T-cell (primary cell): ENCODE data around the gene ENTPD6. TPM values are rescaled to one million over a fixed set of nuclear protein-coding genes. Genes with fewer than 3 reads are reported as not detected.

Experiments used
- ATAC-seq, 4 experiments: fragments of 200-7000 bp in 3 of 4; fragments of 150-1000 bp in 1 of 4; cut with Tn5 transposase; replicated peaks in 1 of 4; 1 replicate in 3 of 4; 2 replicates in 1 of 4; pipeline ENCODE4 v1.10.0; 2021; ENCODE audit warnings: moderate library complexity in 3 of 4, mild to moderate bottlenecking in 2 of 4, moderate number of reproducible peaks in 1 of 4
- CTCF ChIA-PET, 2 donors: fragments of 300-600 bp; sonication (Branson Sonifier 250); formaldehyde crosslinking; loops; one replicate each; lab custom pipeline; 2022; ENCODE audit warnings: antibody characterized with exemption in 2 of 2; lab: Charles Lee
- POLR2A ChIA-PET, 2 donors: fragments of 300-600 bp; sonication (Branson Sonifier 250); formaldehyde crosslinking; loops; one replicate each; lab custom pipeline; 2022; ENCODE audit warnings: antibody characterized with exemption in 2 of 2; lab: Charles Lee
- DNase-seq, 35 experiments: peaks; one replicate each; pipeline versions ENCODE4 v3.0.0 to v3.0.0-alpha.2; 2013 to 2023
- H3K27ac ChIP-seq: one replicate; pipeline ENCODE4 v1.5.1; 2013; ENCODE audit warnings: low read length
- H3K27me3 ChIP-seq, 2 experiments: replicated peaks in 1 of 2; 1 replicate in 1 of 2; 2 replicates in 1 of 2; pipeline versions ENCODE4 v1.6.1 to v1.7.0; 2013; ENCODE audit warnings: low read length in 1 of 2, mixed read lengths in 1 of 2; ENCODE audit not compliant: control insufficient read depth in 2 of 2, insufficient read depth in 2 of 2; ENCODE audit errors: extremely low read depth in 1 of 2
- H3K36me3 ChIP-seq, 2 donors: 1 replicate in 1 of 2; 2 replicates in 1 of 2; pipeline versions ENCODE4 v1.6.1 to v1.7.0; 2013; ENCODE audit warnings: low read length in 1 of 2; ENCODE audit not compliant: control insufficient read depth in 2 of 2, insufficient read depth in 1 of 2; ENCODE audit errors: extremely low read depth in 1 of 2
- H3K4me1 ChIP-seq, 2 experiments: 1 replicate in 1 of 2; 2 replicates in 1 of 2; pipeline versions ENCODE4 v1.6.1 to v1.7.0; 2013; ENCODE audit warnings: low read length in 2 of 2, mixed read lengths in 1 of 2; ENCODE audit not compliant: insufficient read depth in 2 of 2, control insufficient read depth in 1 of 2; ENCODE audit errors: extremely low read depth in 1 of 2
- H3K4me3 ChIP-seq, 2 donors: 1 replicate in 1 of 2; 2 replicates in 1 of 2; pipeline versions ENCODE4 v1.5.1 to v1.7.0; 2013; ENCODE audit warnings: mild to moderate bottlenecking in 2 of 2, low read length in 1 of 2, moderate library complexity in 1 of 2; ENCODE audit not compliant: control insufficient read depth in 1 of 2; ENCODE audit errors: extremely low read depth in 1 of 2
- H3K9me3 ChIP-seq: 2 replicates; pipeline ENCODE4 v1.7.0; 2013
- H3K27ac Mint-ChIP-seq, 2 donors: one replicate each; pipeline ENCODE4 v1.8.0; 2020 to 2021; ENCODE audit warnings: mild to moderate bottlenecking in 2 of 2, mixed read lengths in 2 of 2
- H3K27me3 Mint-ChIP-seq, 2 donors: one replicate each; pipeline ENCODE4 v1.8.0; 2021 to 2022; ENCODE audit warnings: mixed read lengths in 2 of 2
- H3K36me3 Mint-ChIP-seq: one replicate; pipeline ENCODE4 v1.8.0; 2021; ENCODE audit warnings: mixed read lengths
- H3K4me1 Mint-ChIP-seq, 3 donors: one replicate each; pipeline ENCODE4 v1.8.0; 2020 to 2022; ENCODE audit warnings: mixed read lengths in 3 of 3, mild to moderate bottlenecking in 1 of 3
- H3K4me3 Mint-ChIP-seq, 3 donors: one replicate each; pipeline ENCODE4 v1.8.0; 2020 to 2022; ENCODE audit warnings: mild to moderate bottlenecking in 3 of 3, mixed read lengths in 3 of 3, moderate library complexity in 3 of 3
- H3K9me3 Mint-ChIP-seq, 3 donors: one replicate each; pipeline ENCODE4 v1.8.0; 2020 to 2022; ENCODE audit warnings: mixed read lengths in 3 of 3
- WGBS: methylation state at CpG from one replicate; pipeline ENCODE4 v1.1.5; 2013; ENCODE audit warnings: missing lambda C conversion rate; ENCODE audit not compliant: insufficient coverage; 5-methylcytosine and 5-hydroxymethylcytosine counted together
- total RNA-seq, 35 experiments: library from RNA in 6 of 35; stranded (reverse) in 6 of 35; fragments of 120-200 nt in 1 of 35; gene quantifications; one replicate each; pipeline versions ENCODE4 v1.2.1 to v1.2.4 and lab custom pipeline; 2013 to 2026

Gene ENTPD6
- total RNA-seq, 5 donors from 2014 or later (not counting 1 experiment from before 2014, with no cell fraction given) = 80.5 to 102 (median 90.9) TPM

DNA sequence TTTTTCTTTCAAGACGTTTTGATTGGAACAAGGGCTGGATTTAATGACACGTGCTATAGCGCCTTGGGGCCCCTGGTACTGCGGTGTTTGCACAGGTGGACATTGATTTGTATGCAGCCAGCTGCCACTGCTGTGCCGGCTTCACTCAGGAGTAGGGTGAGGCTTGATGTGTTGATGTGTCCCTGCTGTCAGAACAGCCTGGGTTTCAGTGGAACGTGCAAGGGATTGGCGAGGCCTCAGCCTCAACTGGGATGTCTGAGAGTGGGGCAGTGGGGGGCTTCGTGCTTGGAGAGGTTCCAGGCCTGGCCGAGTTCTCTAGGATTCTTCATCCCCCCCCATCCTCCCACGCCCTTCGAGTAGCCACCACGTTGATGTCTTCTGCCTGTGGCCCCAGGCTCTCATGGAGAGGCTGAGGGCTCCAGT is 75.3 kb downstream of the ENTPD6 start:
- no peaks in the 10 kb centered on the region for H3K9me3 ChIP-seq
- H3K27ac ChIP-seq = no peak overlapping the region
- Mint-ChIP-seq H3K9me3 (no peaks in the 10 kb centered on the region), H3K4me1 (peaks cover 0 to 10% (median 6%) of the 10 kb centered on the region in 3 donors), H3K27ac (no peak overlapping the region), H3K36me3 (peaks cover 50% of the 10 kb centered on the region), H3K4me3 (no peak overlapping the region), H3K27me3 (no peaks in the 10 kb centered on the region)
- no peak for ATAC-seq
- 90% methylated on average over 5 of the region's 12 CpGs for WGBS
- ChIA-PET CTCF (no interaction called here), POLR2A (no interaction called here)
- H3K4me3 ChIP-seq = no peak overlapping the region
- peaks cover 17 to 60% of the 10 kb centered on the region in 2 donors for H3K36me3 ChIP-seq
- no peaks in the 10 kb centered on the region for H3K27me3 ChIP-seq
- peaks cover 0 to 6% of the 10 kb centered on the region in 2 experiments for H3K4me1 ChIP-seq
- DNase-seq = peak in 3 of 35 experiments; percentile 0 to 17 (median 3)

DNA sequence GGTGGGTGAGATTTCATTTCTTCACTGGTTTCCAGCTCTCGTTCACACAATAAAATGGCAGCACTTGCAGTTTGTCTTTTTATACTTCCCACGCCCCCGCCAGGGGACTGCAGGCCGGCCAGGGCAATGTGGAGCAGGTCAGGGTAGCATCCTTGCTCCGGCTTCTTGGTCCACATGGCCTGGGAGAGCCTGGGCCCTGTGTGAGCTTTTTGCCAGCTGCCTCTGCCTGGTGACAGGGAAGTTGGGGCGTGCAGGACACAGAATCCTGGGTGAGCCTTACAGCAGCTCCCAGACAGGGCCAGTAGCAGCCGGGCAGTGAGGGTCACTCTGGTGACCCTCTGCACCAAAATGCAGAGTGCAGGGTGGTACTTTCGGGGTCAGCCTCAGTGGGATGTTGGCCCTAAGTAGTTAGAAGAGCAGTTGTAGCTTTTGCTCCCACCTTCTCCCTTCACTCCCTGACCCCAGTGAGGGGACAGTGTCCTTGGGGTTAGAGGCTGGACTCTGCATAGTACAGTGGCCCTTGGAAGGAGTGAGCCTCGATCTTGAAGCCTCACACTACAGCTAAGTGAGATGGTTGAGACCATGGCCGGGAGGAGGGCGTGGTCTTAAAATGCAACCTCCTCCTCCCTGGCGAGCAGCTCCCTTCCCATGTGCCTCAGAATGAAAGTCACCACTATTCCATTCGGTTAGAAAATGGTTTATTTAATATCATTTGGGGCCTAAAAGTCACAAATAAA is 76.1 kb downstream of the ENTPD6 start:
- no peaks in the 10 kb centered on the region for H3K9me3 ChIP-seq
- Mint-ChIP-seq H3K9me3 (no peaks in the 10 kb centered on the region), H3K27me3 (no peaks in the 10 kb centered on the region), H3K4me1 (peaks cover 0 to 8% (median 4%) of the 10 kb centered on the region in 3 donors), H3K36me3 (peaks cover 50% of the 10 kb centered on the region), H3K4me3 (no peak overlapping the region), H3K27ac (no peak overlapping the region)
- CTCF ChIA-PET = no interaction called here
- 97% methylated on average over 7 of the region's 13 CpGs for WGBS
- no peak overlapping the region for H3K4me3 ChIP-seq
- POLR2A ChIA-PET = no interaction called here
- DNase-seq (peak in 1 of 35 experiments; percentile 18), ATAC-seq (no peak)
- peaks cover 17 to 63% of the 10 kb centered on the region in 2 donors for H3K36me3 ChIP-seq
- H3K4me1 ChIP-seq = peaks cover 0 to 3% of the 10 kb centered on the region in 2 experiments
- H3K27me3 ChIP-seq = no peaks in the 10 kb centered on the region
- no peak overlapping the region for H3K27ac ChIP-seq

DNA sequence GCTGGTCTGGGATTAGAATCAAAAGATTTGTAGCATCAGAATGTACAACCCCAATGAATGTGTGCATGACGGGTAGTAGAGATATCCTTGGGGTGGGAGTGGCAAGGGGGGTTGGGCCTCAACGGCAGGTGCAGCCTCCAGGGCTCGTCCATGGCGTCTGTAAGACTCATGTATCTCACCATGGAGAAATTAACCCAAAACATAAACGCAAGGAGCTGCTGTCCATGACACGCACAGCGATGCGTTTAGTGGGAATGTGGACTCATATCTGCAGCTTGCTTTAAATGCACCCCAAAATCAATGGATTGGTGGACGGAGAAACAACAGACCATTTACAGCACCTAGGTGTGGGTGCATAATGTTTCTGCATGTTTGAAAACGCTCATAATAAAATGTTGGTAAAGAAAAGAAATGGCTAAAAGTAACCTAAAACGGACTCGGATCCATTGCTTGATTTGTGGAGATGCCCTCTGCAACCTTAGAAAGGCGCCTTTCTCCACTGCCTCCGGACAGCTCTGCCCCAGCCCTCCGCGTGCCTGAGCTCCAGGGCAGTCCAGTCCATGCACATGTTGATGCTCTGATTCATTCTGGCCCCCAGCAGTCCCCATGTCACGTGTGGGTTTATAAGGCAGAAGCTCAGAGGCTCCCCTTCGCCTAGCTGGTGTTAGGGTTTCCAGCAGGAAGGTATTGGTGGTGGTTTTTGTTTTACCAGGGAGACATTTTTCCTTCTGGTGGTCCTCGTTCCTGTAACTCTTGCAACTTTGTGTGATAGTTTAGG is 76.9 kb downstream of the ENTPD6 start:
- peaks cover 19 to 71% of the 10 kb centered on the region in 2 donors for H3K36me3 ChIP-seq
- no peak overlapping the region for H3K27ac ChIP-seq
- H3K4me1 Mint-ChIP-seq = peaks cover 0 to 3% (median 0%) of the 10 kb centered on the region in 3 donors
- H3K9me3 Mint-ChIP-seq = no peaks in the 10 kb centered on the region
- WGBS = 95% methylated on average over 7 of the region's 19 CpGs
- no peak for ATAC-seq
- POLR2A ChIA-PET = no interaction called here
- CTCF ChIA-PET = interaction anchor here in 1 of 2 donors (0.6 kb wide), 1 partner anchor 16 kb away, joined by 3 read pairs; no protein-coding TSS in a partner anchor
- no peak overlapping the region for H3K4me3 Mint-ChIP-seq
- H3K4me1 ChIP-seq = peaks cover 0 to 2% of the 10 kb centered on the region in 2 experiments
- no peak overlapping the region for H3K4me3 ChIP-seq
- H3K36me3 Mint-ChIP-seq = peaks cover 45% of the 10 kb centered on the region
- no peaks in the 10 kb centered on the region for H3K9me3 ChIP-seq
- peak in 3 of 35 experiments; percentile 1 to 12 (median 9) for DNase-seq
- H3K27me3 ChIP-seq = no peaks in the 10 kb centered on the region
- no peak overlapping the region for H3K27ac Mint-ChIP-seq
- no peaks in the 10 kb centered on the region for H3K27me3 Mint-ChIP-seq

DNA sequence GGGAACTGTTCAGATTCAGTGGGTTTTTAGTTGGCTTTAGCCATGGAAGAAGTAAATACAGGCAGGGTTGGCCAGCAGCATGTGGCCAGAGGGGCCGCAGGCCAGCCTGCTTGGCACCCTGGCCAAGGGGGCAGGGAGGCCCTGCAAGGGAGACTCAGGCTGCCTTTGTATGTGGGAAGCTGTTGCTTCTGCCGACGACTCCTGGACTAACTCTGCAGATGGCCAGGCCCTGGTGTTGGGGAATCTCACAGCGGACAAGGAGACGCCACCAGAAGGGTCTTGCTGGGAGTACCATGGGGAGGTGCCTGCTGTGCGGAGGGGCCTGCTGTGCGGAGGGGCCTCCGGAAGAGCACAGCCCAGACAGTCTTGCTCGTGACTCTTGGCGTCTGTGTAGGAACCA is 77.5 kb downstream of the ENTPD6 start:
- H3K4me1 Mint-ChIP-seq = no peaks in the 10 kb centered on the region
- CTCF ChIA-PET = no interaction called here
- Histone ChIP-seq H3K36me3 (peaks cover 22 to 77% of the 10 kb centered on the region in 2 donors), H3K9me3 (no peaks in the 10 kb centered on the region), H3K4me3 (no peak overlapping the region), H3K4me1 (no peaks in the 10 kb centered on the region), H3K27me3 (no peaks in the 10 kb centered on the region), H3K27ac (no peak overlapping the region)
- POLR2A ChIA-PET = no interaction called here
- DNase-seq (peak in 3 of 35 experiments; percentile 0 to 15 (median 10)), ATAC-seq (no peak)
- no peak overlapping the region for H3K4me3 Mint-ChIP-seq
- H3K9me3 Mint-ChIP-seq = no peaks in the 10 kb centered on the region
- peaks cover 45% of the 10 kb centered on the region for H3K36me3 Mint-ChIP-seq
- no peaks in the 10 kb centered on the region for H3K27me3 Mint-ChIP-seq
- WGBS = 96% methylated on average over 7 of the region's 10 CpGs
- no peak overlapping the region for H3K27ac Mint-ChIP-seq

DNA sequence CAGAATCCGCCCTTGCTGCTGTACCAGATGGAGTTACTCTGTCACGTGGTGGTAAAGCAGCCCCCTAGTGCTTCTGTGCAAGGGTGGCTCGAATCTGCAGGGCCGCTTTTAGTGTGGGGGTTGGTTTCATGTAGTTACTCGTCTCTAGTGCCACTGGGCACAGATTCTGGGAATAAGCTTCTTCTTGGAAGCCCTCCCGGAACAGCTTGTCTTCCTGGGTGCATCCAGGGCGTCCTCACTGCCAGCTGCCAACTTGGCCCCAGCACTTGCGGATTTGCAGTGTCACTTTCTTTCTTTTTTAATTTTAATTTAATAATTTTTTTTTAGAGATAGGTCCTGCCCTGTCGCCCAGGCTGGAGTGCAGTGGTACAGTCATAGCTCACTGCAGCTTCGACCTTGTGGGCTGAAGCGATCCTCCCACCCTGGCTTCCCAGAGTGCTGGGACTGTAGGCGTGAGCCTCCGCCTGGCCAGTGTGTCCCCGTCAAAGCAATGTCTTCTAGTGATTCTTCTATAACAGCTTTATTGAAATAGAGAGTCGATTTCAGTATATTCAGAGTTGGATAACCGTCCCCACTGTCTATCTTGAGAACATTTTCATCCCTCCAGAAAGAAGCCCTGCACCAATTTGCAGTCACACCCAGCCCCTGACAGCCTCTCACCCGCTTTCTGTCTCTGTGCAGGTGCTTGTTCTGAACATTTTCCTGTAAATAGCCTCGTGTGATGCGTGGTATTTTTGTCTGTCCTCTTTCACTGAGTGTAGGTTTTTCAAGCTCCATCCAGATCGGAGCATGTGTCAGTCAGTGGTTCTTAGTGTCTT is 78.2 kb downstream of the ENTPD6 start:
- no peaks in the 10 kb centered on the region for H3K4me1 Mint-ChIP-seq
- CTCF ChIA-PET = no interaction called here
- WGBS = 99% methylated on average over 9 of the region's 20 CpGs
- no peaks in the 10 kb centered on the region for H3K27me3 Mint-ChIP-seq
- H3K4me3 Mint-ChIP-seq = no peak overlapping the region
- no peaks in the 10 kb centered on the region for H3K4me1 ChIP-seq
- no peak overlapping the region for H3K27ac Mint-ChIP-seq
- H3K9me3 Mint-ChIP-seq = no peaks in the 10 kb centered on the region
- POLR2A ChIA-PET = no interaction called here
- H3K4me3 ChIP-seq = no peak overlapping the region
- no peaks in the 10 kb centered on the region for H3K9me3 ChIP-seq
- peak in 2 of 35 experiments; percentile 11 to 22 for DNase-seq
- H3K27ac ChIP-seq = no peak overlapping the region
- peaks cover 42% of the 10 kb centered on the region for H3K36me3 Mint-ChIP-seq
- H3K27me3 ChIP-seq = no peaks in the 10 kb centered on the region
- peaks cover 23 to 83% of the 10 kb centered on the region in 2 donors for H3K36me3 ChIP-seq
- no peak for ATAC-seq

DNA sequence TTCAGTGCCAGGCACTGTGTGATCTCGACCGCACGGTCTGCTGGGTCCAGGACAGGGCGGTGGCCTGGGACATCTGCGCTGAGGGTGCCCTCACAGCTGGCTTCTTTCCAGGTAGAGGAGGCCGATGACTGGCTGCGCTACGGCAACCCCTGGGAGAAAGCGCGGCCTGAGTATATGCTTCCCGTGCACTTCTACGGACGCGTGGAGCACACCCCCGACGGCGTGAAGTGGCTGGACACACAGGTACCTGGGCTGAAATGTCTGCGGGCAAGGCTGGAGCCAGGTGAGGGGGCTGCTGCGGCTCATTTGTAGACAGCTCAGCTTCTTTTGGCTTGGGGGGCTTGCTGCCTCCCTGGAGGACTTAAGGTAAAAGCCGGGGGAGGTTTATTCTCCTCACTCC is 79.0 kb downstream of the ENTPD6 start:
- Mint-ChIP-seq H3K36me3 (peaks cover 36% of the 10 kb centered on the region), H3K9me3 (no peaks in the 10 kb centered on the region), H3K27me3 (no peaks in the 10 kb centered on the region), H3K27ac (no peak overlapping the region), H3K4me3 (no peak overlapping the region), H3K4me1 (no peaks in the 10 kb centered on the region)
- 98% methylated on average over 18 of the region's 20 CpGs for WGBS
- Histone ChIP-seq H3K9me3 (no peaks in the 10 kb centered on the region), H3K27ac (no peak overlapping the region), H3K4me3 (no peak overlapping the region), H3K27me3 (no peaks in the 10 kb centered on the region), H3K4me1 (no peaks in the 10 kb centered on the region), H3K36me3 (peaks cover 24 to 83% of the 10 kb centered on the region in 2 donors)
- ChIA-PET POLR2A (no interaction called here), CTCF (no interaction called here)
- ATAC-seq (no peak), DNase-seq (peak in 1 of 35 experiments; percentile 20)
